Activated CD4-positive, alpha-beta T cell treated with anti-CD3 and anti-CD28 coated beads for 36 hours (primary cell): ENCODE results near the gene IFNW1. TPM values are rescaled to one million over a fixed set of nuclear protein-coding genes. Genes with fewer than 3 reads are reported as not detected.
"Not testable (repeated sequence)": the region's sequence is repeated elsewhere in the genome, so short reads cannot be mapped to it uniquely, and the experiment has no call there.

Source experiments
- ATAC-seq: fragments of 200-7000 bp; cut with Tn5 transposase; one replicate; pipeline ENCODE4 v1.10.0; 2021; ENCODE audit warnings: mild to moderate bottlenecking, moderate library complexity
- CTCF ChIA-PET: fragments of 350-600 bp; sonication (Branson Sonifier 250); formaldehyde crosslinking; loops from one replicate; lab custom pipeline; 2021; ENCODE audit warnings: antibody characterized with exemption; lab: Charles Lee
- POLR2A ChIA-PET: fragments of 350-600 bp; sonication (Branson Sonifier 250); formaldehyde crosslinking; loops from one replicate; lab custom pipeline; 2021; ENCODE audit warnings: antibody characterized with exemption, inconsistent platforms; lab: Charles Lee
- DNase-seq: peaks from one replicate; pipeline ENCODE4 v3.0.0-alpha.2; 2020
- H3K27ac Mint-ChIP-seq: one replicate; pipeline ENCODE4 v1.8.0; 2021; ENCODE audit warnings: mixed read lengths
- H3K27me3 Mint-ChIP-seq: one replicate; pipeline ENCODE4 v1.8.0; 2021; ENCODE audit warnings: mixed read lengths
- H3K36me3 Mint-ChIP-seq: one replicate; pipeline ENCODE4 v1.8.0; 2021; ENCODE audit warnings: low read depth, mixed read lengths
- H3K4me1 Mint-ChIP-seq: one replicate; pipeline ENCODE4 v1.8.0; 2021; ENCODE audit warnings: mixed read lengths
- H3K4me3 Mint-ChIP-seq: one replicate; pipeline ENCODE4 v1.8.0; 2021; ENCODE audit warnings: mild to moderate bottlenecking, moderate library complexity, mixed read lengths
- H3K9me3 Mint-ChIP-seq: one replicate; pipeline ENCODE4 v1.8.0; 2021; ENCODE audit warnings: low read depth, mixed read lengths
- intact Hi-C, 2 experiments: fragments of 100-400 bp; cut with DNase I in 1 of 2; cut with micrococcal nuclease in 1 of 2; formaldehyde crosslinking; loops; one replicate each; pipeline versions ENCODE4 v1.14.2 to v1.15.1; 2022 to 2024; cut with DNase I, micrococcal nuclease
- total RNA-seq, 2 experiments: library from RNA; stranded (reverse); gene quantifications; one replicate each; pipeline ENCODE4 v1.2.3, GENCODE V29; 2021

IFNW1 gene
- not detected for total RNA-seq

DNA sequence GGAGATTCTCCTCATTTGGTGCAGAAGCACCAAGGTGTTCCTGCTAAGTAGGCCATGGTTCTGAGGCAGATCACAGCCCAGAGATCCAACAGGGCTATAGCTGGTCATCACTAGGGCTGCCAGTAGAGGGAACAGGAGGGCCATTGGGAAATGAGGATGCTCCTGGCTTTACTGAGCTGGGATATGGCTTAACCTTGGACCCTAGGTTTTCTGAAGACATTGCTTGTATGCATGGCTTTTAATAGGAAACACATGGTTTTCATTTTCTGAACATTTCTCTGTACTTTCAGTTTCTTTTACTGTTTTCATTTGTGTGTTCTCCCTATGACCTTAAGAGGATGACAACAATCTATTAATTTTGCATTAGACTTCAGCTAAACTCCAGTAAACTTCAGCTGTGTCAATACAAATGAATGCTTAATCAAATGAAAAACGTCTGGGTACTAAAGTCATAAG, at the start of gene IFNW1:
Gene IFNW1, minus strand, starts transcription at position 406 of the 456 bp plus-strand sequence. Its CDS starts 262 bp downstream, at position 144.
- Mint-ChIP-seq H3K4me1 (peaks cover 7% of the 10 kb centered on the region), H3K4me3 (no peak within 1 kb of the TSS), H3K9me3 (no peaks in the 10 kb centered on the region), H3K27ac (no peak within 1 kb of the TSS), H3K36me3 (no peaks in the 10 kb centered on the region), H3K27me3 (no peaks in the 10 kb centered on the region)
- DNase-seq (no peak), ATAC-seq (no peak)
- intact Hi-C loops: no loop called here
- POLR2A ChIA-PET: no interaction called here
- CTCF ChIA-PET: no interaction called here

DNA sequence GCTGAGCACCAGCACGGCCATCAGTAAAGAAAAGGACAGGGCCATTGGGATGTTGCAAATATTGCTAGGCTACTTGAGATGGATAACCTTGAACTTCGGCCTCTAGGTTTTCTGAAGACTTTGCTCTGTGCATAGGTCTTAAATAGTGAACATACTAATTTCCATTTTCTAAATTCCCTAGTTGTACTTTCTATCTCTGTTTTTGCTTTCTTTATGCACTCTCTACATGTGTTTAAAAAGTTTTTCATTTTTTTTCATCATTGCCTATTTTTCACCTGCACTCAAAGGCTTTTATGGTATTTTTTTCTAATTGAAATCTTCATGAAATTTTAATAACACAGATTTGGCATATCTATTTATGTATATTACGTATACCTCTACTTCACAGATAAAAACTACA, 45.9 kb upstream of the IFNW1 start, which contains the start of gene IFNA4:
Gene IFNA4, minus strand, starts transcription at position 101 of the 400 bp plus-strand sequence. Its CDS starts 56 bp downstream, at position 45.
- POLR2A ChIA-PET, H3K4me3 Mint-ChIP-seq, H3K36me3 Mint-ChIP-seq, H3K4me1 Mint-ChIP-seq, DNase-seq, intact Hi-C loops, ATAC-seq, H3K27ac Mint-ChIP-seq, H3K9me3 Mint-ChIP-seq, CTCF ChIA-PET, H3K27me3 Mint-ChIP-seq: not testable (repeated sequence)

DNA sequence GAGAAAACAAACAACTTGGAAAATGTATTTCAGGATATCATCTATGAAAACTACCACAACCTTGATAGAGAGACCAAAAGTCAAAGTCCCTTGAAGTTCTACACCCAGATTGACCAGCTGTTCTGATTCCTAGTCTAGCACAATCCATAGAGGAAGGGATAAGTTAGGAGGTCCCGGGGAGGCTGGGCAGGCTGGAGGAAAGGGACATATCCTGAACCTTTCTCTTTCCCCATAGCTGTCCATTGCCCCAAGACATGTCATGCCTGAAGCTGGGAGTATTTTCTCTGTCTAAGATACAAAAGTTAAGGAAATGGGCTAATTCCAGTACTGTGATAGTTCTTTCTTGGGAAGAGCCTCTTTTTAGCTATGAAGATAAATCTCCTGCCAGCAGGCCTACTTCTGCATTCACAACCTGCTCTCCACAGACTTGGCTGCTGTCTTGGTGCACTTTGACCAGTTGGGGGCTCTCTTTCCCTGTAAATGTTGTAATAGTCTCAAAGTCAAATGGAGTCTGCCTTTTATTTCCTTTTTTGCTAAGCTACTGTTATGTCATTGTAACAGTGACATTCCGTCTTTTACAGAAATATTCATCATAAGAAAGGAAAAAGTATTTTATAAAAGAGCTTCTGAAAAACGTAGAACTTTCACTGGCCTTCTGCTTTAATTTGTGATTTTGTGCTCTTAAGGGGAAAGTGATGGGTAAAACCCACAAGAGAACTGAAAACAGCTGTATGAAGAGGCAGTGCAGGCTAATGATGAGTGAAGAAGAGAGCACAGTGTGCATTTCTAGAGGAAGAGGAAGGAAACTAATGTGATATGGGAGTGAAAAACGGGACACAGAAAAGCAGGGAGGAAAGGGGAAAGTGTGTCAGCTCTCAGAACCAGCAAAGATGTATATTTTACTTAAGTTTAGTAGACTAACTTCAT, 41.4 kb upstream of the IFNW1 start:
- CTCF ChIA-PET: interaction anchor here (0.6 to 1.8 kb wide), 24 partner anchors 8 to 1620 kb away, joined by 3 to 7 read pairs (median 3); partner anchors contain the start of genes IFNA17 and IFNA8
- H3K36me3 Mint-ChIP-seq, H3K27me3 Mint-ChIP-seq, intact Hi-C loops, H3K27ac Mint-ChIP-seq, H3K4me1 Mint-ChIP-seq, POLR2A ChIA-PET, H3K9me3 Mint-ChIP-seq, H3K4me3 Mint-ChIP-seq: not testable (repeated sequence)
- ATAC-seq (peak; percentile 83), DNase-seq (peak; percentile 42)

DNA sequence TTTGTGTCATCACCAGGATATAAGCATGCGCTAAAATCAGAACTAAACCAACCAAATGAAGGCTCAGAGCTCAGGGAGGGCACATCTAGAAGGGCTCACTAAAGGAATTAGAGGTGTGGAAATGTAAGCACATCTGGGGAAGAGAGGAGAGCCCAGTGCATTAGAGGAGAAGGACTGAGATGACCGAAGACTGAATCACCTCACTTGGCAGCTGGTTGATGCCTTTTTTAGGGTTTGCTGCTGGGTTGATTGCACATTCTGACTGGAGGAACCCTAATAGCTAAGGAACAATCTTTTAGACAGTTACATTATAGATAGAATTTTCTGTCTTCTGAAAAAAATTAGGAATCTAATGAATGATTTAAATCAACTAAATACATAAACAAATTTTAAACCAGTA, 33.0 kb upstream of the IFNW1 start:
- Mint-ChIP-seq H3K27me3 (peaks cover 2% of the 10 kb centered on the region), H3K4me1 (no peaks in the 10 kb centered on the region), H3K27ac (no peak overlapping the region), H3K4me3 (no peak overlapping the region), H3K36me3 (no peaks in the 10 kb centered on the region), H3K9me3 (no peaks in the 10 kb centered on the region)
- ChIA-PET POLR2A (no interaction called here), CTCF (interaction anchor here (0.6 to 1.6 kb wide), 5 partner anchors 9 to 62 kb away, joined by 3 to 6 read pairs (median 4); no protein-coding TSS in a partner anchor)
- ATAC-seq (no peak), DNase-seq (no peak)
- intact Hi-C loops: no loop called here

DNA sequence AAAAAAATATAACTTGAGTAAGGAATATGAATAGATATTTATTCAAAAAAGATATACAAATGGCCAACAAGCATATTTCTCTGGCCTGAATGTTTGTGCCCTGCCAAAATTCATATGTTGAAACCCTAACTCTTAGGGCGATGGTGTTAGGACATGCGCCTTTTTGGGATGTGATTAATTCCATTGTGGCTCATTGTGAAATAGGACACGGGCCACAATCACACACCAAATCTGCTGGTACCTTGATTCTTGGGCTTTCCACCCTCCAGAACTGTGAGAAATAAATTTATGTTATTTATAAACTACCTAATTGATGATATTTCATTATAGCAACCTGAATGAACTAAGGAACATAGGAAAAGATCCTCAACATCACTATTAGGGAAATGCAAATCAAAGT, 30.5 kb upstream of the IFNW1 start:
- ATAC-seq: no peak
- ChIA-PET CTCF (interaction anchor here (0.6 kb wide), 1 partner anchor 25 kb away, joined by 4 read pairs; no protein-coding TSS in a partner anchor), POLR2A (no interaction called here)
- H3K9me3 Mint-ChIP-seq: no peaks in the 10 kb centered on the region
- intact Hi-C loops: no loop called here
- no peak overlapping the region for H3K4me3 Mint-ChIP-seq
- H3K27ac Mint-ChIP-seq: no peak overlapping the region
- H3K4me1 Mint-ChIP-seq: no peaks in the 10 kb centered on the region
- peaks cover 2% of the 10 kb centered on the region for H3K27me3 Mint-ChIP-seq
- DNase-seq: no peak
- H3K36me3 Mint-ChIP-seq: no peaks in the 10 kb centered on the region

DNA sequence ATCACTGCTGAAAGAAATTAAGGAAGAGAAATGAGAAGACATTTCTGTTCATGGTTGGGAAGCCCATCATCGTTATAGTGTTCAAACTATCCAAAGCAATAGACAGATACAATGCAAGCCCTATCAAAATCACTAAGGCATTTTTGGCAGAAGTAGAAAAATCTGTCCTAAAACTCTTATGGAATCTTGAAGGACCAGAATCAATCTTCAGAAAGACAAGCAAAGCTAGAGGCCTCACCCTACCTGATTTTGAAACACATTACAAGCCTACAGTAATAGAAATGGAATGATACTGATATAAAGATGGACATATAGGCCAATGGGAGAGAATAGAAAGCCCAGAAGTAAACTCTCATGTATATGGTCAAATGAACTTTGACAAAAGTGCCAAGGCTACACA, 29.7 kb upstream of the IFNW1 start:
- H3K9me3 Mint-ChIP-seq: no peaks in the 10 kb centered on the region
- DNase-seq (no peak), ATAC-seq (no peak)
- ChIA-PET CTCF (no interaction called here), POLR2A (no interaction called here)
- no peaks in the 10 kb centered on the region for H3K36me3 Mint-ChIP-seq
- intact Hi-C loops: no loop called here
- H3K4me1 Mint-ChIP-seq: no peaks in the 10 kb centered on the region
- H3K27me3 Mint-ChIP-seq: peaks cover 2% of the 10 kb centered on the region
- H3K4me3 Mint-ChIP-seq: no peak overlapping the region
- H3K27ac Mint-ChIP-seq: no peak overlapping the region

DNA sequence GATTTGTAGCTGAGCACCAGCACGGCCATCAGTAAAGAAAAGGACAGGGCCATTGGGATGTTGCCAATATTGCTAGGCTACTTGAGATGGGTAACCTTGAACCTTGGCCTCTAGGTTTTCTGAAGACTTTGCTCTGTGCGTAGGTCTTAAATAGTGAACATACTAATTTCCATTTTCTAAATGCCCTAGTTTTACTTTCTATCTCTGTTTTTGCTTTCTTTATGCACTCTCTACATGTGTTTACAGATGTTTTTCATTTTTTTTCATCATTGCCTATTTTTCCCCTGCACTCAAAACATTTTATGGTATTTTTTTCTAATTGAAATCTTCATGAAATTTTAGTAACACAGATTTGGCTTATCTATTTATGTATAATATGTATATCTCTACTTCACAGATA, 24.9 kb upstream of the IFNW1 start, which contains the start of gene IFNA21:
Gene IFNA21, minus strand, starts transcription at position 101 of the 400 bp plus-strand sequence. Its CDS starts 48 bp downstream, at position 53.
- intact Hi-C loops, H3K27me3 Mint-ChIP-seq, DNase-seq, POLR2A ChIA-PET, H3K4me3 Mint-ChIP-seq, ATAC-seq, H3K36me3 Mint-ChIP-seq, H3K4me1 Mint-ChIP-seq, H3K27ac Mint-ChIP-seq, H3K9me3 Mint-ChIP-seq: not testable (repeated sequence)
- CTCF ChIA-PET: interaction anchor here (0.7 kb wide), 1 partner anchor 16 kb away, joined by 3 read pairs; no protein-coding TSS in a partner anchor

DNA sequence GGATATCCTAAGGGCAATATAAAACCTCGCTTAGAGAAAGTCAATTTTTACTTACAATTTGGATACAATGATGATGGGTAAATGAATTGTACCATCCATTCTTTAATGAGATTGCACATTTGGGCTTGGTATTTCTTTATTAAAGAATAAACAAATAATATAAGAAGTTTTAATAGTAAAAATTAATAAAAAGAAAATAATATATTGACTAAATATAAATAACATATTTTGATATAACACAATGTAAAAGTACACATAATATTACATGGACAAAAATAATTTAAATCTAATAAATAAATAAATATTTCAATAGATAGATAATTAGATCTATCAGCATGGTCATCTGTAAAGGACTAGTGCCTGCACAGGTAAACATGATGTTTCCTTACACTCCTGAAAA, 23.9 kb upstream of the IFNW1 start:
- ATAC-seq (no peak), DNase-seq (no peak)
- peaks cover 10% of the 10 kb centered on the region for H3K4me1 Mint-ChIP-seq
- H3K27ac Mint-ChIP-seq: no peak overlapping the region
- ChIA-PET CTCF (no interaction called here), POLR2A (no interaction called here)
- no peaks in the 10 kb centered on the region for H3K9me3 Mint-ChIP-seq
- H3K36me3 Mint-ChIP-seq: no peaks in the 10 kb centered on the region
- H3K27me3 Mint-ChIP-seq: peaks cover 2% of the 10 kb centered on the region
- H3K4me3 Mint-ChIP-seq: no peak overlapping the region
- intact Hi-C loops: no loop called here

DNA sequence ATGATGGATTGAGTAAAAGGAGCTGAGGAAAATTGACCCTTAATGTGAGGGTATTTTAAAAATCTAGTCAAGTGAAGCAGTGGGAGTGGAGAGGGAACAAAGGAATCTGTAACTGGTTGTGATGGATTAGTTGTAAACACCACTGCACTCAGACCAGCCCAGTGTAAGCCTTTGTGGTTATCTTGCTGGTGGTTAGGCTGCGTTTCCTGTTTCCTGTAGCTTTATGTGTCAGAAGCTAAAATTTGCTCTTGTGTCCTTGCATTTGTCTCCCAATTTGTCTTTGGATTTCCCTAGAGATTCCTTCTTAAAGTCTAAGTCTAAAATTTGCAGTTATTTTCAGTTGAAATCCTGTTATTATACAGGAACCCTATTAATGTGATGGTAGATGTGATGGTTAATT, 18.5 kb upstream of the IFNW1 start:
- intact Hi-C loops: no loop called here
- ChIA-PET CTCF (interaction anchor here (0.5 to 1.6 kb wide), 3 partner anchors 14 to 961 kb away, joined by 3 to 5 read pairs (median 3); no protein-coding TSS in a partner anchor), POLR2A (no interaction called here)
- Mint-ChIP-seq H3K27ac (no peak overlapping the region), H3K9me3 (peaks cover 4% of the 10 kb centered on the region), H3K36me3 (peaks cover 2% of the 10 kb centered on the region), H3K4me3 (no peak overlapping the region), H3K27me3 (no peaks in the 10 kb centered on the region), H3K4me1 (peaks cover 23% of the 10 kb centered on the region)
- ATAC-seq (peak; percentile 36), DNase-seq (peak; percentile 45)

DNA sequence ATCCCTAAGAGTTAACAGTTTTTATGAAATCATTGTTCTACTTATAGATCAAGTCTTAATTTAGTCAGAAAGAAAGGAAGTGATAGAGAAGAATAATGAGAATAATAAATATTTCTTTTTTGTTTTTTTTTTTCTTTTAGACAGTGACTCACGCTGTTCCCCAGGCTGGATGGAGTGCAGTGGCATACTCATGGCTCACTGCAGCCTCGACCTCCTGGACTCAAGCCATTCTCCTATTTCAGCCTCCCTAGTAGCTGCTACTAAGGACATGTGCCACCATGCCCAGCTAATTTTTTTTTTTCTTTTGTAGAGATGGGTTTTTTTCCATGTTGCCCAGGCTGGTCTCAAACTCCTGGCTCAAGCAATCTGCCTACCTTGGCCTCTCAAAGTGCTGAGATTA, 13.9 kb upstream of the IFNW1 start:
- intact Hi-C loops: no loop called here
- no peak overlapping the region for H3K4me3 Mint-ChIP-seq
- peaks cover 2% of the 10 kb centered on the region for H3K27me3 Mint-ChIP-seq
- peaks cover 2% of the 10 kb centered on the region for H3K36me3 Mint-ChIP-seq
- DNase-seq (no peak), ATAC-seq (no peak)
- no peak overlapping the region for H3K27ac Mint-ChIP-seq
- peaks cover 17% of the 10 kb centered on the region for H3K4me1 Mint-ChIP-seq
- ChIA-PET POLR2A (no interaction called here), CTCF (interaction anchor here (0.8 to 1.3 kb wide), 2 partner anchors 180 to 240 kb away, joined by 3 to 5 read pairs; no protein-coding TSS in a partner anchor)
- H3K9me3 Mint-ChIP-seq: peaks cover 4% of the 10 kb centered on the region

DNA sequence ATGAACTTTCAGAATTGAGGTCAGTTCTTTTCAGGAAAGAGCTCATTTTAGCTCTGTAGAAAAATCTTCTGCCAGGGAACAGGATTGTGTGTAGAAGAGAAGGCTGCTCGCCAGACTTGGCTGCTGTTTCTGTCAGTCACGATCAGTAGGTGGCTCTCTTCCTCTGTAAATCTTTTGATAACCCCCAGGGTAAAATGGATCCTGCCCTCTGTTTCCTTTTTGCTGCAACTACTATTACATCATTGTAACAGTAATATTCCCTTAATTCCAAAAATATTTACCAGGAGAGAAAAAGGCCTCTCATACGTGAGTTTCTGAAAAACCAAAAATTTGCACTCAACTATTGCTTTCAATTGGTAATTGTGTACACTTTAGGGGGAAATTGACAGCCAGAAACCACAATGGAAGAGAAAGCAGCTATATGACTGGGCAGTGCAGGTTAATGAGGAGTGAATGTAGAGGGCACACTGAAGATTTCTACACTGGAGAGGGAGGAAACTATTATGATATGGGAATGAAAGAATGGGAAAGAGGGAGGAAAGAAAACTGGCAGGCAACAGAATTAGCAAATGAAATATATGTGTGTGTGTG, 12.5 kb upstream of the IFNW1 start:
- intact Hi-C loops: no loop called here
- ChIA-PET CTCF (interaction anchor here (1.0 kb wide), 1 partner anchor 29 kb away, joined by 3 read pairs; no protein-coding TSS in a partner anchor), POLR2A (no interaction called here)
- peaks cover 2% of the 10 kb centered on the region for H3K36me3 Mint-ChIP-seq
- H3K4me3 Mint-ChIP-seq: no peak overlapping the region
- no peak overlapping the region for H3K27ac Mint-ChIP-seq
- H3K4me1 Mint-ChIP-seq: peaks cover 7% of the 10 kb centered on the region
- peaks cover 7% of the 10 kb centered on the region for H3K27me3 Mint-ChIP-seq
- ATAC-seq (peak; percentile 57), DNase-seq (peak; percentile 11)
- peaks cover 4% of the 10 kb centered on the region for H3K9me3 Mint-ChIP-seq
